Measurements from ENCODE around the gene LRRC63.
A peak's percentile ranks its signal among the peaks of the same experiment; 100 is the strongest.

The LRRC63 gene

DNA sequence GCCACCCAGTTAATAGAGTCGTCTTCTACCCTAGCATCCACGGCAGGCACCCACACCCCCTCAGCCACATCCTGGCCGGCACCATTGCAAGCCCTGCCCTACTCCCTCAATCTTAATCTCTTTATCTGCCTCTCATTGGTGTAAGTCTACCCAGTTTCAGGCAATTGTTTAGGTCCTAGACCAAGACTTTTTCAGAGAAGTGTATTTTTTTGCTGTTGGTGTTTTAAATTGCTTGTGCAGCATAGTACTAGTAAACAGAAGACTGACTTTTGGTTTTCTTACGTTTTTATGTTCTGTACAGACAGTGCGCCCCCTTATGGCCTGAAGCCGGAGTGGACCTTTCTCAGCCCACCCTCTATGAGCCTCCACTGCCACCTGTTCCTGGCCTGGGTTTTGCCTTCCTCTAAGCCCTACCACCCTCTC is 27.4 kb upstream of the LRRC63 start:
- TF ChIP-seq, protein P1, sequence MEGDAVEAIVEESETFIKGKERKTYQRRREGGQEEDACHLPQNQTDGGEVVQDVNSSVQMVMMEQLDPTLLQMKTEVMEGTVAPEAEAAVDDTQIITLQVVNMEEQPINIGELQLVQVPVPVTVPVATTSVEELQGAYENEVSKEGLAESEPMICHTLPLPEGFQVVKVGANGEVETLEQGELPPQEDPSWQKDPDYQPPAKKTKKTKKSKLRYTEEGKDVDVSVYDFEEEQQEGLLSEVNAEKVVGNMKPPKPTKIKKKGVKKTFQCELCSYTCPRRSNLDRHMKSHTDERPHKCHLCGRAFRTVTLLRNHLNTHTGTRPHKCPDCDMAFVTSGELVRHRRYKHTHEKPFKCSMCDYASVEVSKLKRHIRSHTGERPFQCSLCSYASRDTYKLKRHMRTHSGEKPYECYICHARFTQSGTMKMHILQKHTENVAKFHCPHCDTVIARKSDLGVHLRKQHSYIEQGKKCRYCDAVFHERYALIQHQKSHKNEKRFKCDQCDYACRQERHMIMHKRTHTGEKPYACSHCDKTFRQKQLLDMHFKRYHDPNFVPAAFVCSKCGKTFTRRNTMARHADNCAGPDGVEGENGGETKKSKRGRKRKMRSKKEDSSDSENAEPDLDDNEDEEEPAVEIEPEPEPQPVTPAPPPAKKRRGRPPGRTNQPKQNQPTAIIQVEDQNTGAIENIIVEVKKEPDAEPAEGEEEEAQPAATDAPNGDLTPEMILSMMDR (IDR thresholded peaks at IDR 0.05; ENCODE audit: borderline replicate concordance, control extremely low read depth, extremely low read depth, insufficient read depth, missing control alignments) = peak; percentile 86
- in situ Hi-C loops (cut with MboI; ENCODE audit: low sequenced_read_pairs, unreplicated experiment) = no loop called here
- peak; percentile 51 for DNase-seq (ENCODE audit: low spot score)

DNA sequence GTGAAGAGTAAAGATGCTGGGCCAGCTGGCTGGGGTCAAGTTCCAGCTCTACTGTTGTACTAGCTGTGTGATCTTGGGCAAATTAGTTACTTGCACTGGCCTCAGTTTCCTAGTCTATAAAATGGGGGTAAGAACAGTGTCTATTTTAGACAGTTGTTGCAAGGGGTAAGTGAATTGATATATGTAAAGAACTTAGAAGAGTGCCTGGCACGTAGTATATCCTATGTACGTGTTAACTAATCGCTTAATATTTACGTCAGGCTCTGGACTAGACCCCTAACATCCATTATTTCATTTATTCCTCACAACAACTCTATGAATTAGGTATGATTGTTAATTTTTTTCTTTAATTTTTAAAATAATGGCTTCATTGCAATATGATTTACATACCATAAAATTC is 26.1 kb upstream of the LRRC63 start:
- in situ Hi-C loops (cut with MboI; ENCODE audit: low sequenced_read_pairs, unreplicated experiment) = no loop called here

DNA sequence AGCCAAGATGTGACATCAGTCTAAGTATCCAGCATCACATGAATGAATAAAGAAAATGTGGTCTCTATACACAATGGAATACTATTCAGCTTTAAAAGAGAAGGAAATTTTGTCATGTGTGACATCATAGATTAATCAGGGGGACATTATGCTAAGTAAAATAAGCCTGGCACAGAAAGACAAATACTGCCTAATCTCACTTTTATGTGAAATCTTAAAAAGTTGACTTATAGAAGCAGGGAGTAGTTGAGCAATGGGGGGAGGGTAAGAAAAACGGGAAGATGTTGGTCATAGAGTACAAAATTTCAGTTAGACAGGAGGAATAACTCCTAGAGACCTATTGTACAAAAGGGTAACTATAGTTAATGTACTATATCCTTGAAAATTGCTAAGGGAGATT is 19.3 kb upstream of the LRRC63 start:
- in situ Hi-C loops (cut with MboI; ENCODE audit: low sequenced_read_pairs, unreplicated experiment) = no loop called here
- DNase-seq (ENCODE audit: low spot score) = no peak
- TF ChIP-seq, protein P1 (IDR thresholded peaks at IDR 0.05; ENCODE audit: borderline replicate concordance, control extremely low read depth, extremely low read depth, insufficient read depth, missing control alignments) = no peak

More for the DNA sequence above, 26.1 kb upstream of the LRRC63 start:
- no peak for DNase-seq (ENCODE audit: low spot score)
- TF ChIP-seq, protein P1 (IDR thresholded peaks at IDR 0.05; ENCODE audit: borderline replicate concordance, control extremely low read depth, extremely low read depth, insufficient read depth, missing control alignments) = no peak

DNA sequence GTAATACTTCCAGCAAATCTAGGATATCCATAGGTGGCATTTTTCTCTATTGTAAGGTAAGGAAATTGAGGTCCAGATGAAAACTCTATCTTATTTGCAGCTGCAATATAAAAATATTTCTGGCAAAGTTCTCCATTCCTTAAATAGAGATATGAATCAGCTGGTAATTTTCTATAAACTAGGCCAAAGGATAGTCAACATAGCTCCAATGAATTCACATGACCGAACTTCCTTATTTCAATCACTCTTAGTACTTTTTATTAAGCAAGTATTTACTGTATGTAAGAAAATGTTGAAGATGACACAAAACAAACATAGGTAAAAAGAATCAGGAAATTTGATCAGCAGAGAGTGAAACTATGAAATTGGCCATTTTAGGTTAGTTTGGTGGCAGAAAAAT is 16.7 kb upstream of the LRRC63 start:
- no peak for DNase-seq (ENCODE audit: low spot score)
- in situ Hi-C loops (cut with MboI; ENCODE audit: low sequenced_read_pairs, unreplicated experiment) = no loop called here
- TF ChIP-seq, protein P1 (IDR thresholded peaks at IDR 0.05; ENCODE audit: borderline replicate concordance, control extremely low read depth, extremely low read depth, insufficient read depth, missing control alignments) = no peak

DNA sequence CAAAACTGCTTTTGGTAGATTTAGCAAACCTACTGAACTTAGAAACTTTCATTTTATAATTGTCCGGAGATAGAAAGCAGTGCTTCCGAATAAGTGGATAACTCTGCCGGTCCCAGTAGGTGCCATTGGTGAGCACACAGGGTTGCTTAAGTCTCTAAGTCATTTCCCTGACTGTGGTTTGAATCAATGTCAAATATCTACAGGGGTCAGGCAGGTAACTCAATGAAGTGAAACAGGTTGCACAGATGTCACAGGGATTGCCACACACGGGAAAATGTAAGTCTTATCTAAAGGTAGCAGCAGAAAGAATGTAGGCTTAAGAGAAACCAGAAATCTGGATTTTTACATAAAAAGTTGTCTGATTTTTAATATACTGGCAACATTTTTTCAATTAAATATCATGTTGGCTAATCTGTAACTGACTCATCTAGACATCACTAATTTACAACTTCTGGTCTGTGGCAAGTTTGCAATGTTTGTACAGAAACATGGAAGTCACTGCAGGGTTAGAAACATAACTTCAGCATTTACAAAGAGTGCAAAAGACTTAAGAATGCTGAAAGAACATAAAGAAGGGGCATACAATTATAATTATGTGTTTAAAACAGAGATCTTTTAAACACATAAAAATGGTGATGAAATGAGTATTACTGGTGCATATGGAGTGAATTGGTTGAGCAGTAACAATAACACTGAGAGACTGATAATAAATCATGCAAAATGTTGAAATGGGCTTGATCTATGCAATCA is 14.3 kb upstream of the LRRC63 start:
- no peak for DNase-seq (ENCODE audit: low spot score)
- in situ Hi-C loops (cut with MboI; ENCODE audit: low sequenced_read_pairs, unreplicated experiment) = no loop called here
- TF ChIP-seq, protein P1 (IDR thresholded peaks at IDR 0.05; ENCODE audit: borderline replicate concordance, control extremely low read depth, extremely low read depth, insufficient read depth, missing control alignments) = no peak

DNA sequence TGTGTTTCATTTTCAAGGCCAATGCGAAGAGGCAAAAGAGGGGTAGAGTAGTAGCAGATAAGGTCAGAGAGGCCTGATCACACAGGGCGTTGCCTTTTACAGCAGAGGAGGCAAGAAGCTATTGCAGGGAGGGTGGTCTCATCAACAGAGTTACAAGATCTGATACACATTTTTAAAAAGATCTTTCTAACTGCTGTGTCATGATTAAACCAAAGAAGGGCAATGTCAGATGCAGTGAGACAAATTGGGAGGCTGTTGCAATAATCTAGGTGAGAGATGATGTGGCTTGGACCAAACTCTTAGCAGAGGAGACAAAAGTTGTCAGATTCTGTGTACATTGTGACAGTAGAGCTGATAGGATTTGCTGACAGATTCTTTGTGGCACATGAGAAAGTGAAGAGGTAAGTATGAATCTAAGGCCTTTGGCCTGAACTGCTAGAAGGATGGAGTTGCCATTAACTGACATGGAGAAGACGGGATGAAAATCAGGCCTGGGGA is 13.0 kb upstream of the LRRC63 start:
- DNase-seq (ENCODE audit: low spot score) = no peak
- TF ChIP-seq, protein P1 (IDR thresholded peaks at IDR 0.05; ENCODE audit: borderline replicate concordance, control extremely low read depth, extremely low read depth, insufficient read depth, missing control alignments) = no peak
- in situ Hi-C loops (cut with MboI; ENCODE audit: low sequenced_read_pairs, unreplicated experiment) = no loop called here
